ENCODE data around the gene SEMA3F. TPM values are rescaled to one million over a fixed set of nuclear protein-coding genes. Genes with fewer than 3 reads are reported as not detected.

The SEMA3F gene
- total and polyA plus RNA-seq, 2 of the 4 experiments (the other 2 are of a cell fraction) = 7.3 to 23.3 TPM

DNA sequence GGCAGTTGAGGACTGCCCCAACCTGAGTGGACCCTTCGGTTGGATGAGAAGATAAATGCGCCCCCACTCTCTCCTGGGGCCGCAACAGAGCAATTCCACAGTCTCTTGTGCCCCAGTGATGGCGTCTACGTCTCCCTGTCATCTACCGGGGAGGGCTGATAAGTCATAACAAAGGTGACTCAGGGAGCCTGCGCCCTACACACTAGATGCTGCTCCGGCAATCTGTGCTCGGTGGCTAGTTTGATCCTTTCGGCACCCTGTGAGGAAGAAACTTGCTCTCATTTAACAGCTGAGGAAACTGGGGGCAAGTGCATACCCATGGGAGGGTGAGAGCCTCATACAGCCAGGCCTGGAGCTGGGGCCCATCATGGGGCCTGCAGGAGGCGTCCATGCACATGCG is 14.1 kb upstream of the SEMA3F start:
- Histone ChIP-seq H3K4ac (ENCODE audit: low read depth, low read length) (no peak overlapping the region), H3K23ac (ENCODE audit: low read depth, low read length) (no peak overlapping the region), H4K91ac (ENCODE audit: insufficient read depth, low read depth, low read length) (no peak overlapping the region), H3K9me1 (ENCODE audit: insufficient read depth, low read length) (peaks cover 11% of the 10 kb centered on the region; the same call in 1 of the 2 replicates), H3K36me3 (ENCODE audit: control insufficient read depth, insufficient read depth, low read length) (no peaks in the 10 kb centered on the region), H3K18ac (ENCODE audit: low read depth, low read length) (no peak overlapping the region), H3K79me1 (ENCODE audit: low read depth in 1 of 2, low read length in 2 of 2) (no peaks in the 10 kb centered on the region), H2AFZ (replicated peaks; ENCODE audit: low read length, poor library complexity) (no peak overlapping the region), H2BK20ac (ENCODE audit: low read depth, low read length) (no peak overlapping the region), H4K20me1 (ENCODE audit: insufficient read depth, low read length) (no peaks in the 10 kb centered on the region), H2BK15ac (ENCODE audit: low read depth, low read length) (no peak overlapping the region), H3K27ac (ENCODE audit: insufficient read depth, low read length) (no peak overlapping the region), H2AK9ac (replicated peaks; ENCODE audit: low read depth, low read length, poor library complexity) (peak overlapping the region; percentile 15), H4K8ac (ENCODE audit: low read depth in 2 of 2, low read length in 2 of 2) (no peak overlapping the region), H2AK5ac (ENCODE audit: low read depth, low read length) (no peak overlapping the region), H2BK5ac (ENCODE audit: low read depth, low read length, poor library complexity, severe bottlenecking) (no peak overlapping the region), H3K9me3 (ENCODE audit: control insufficient read depth, insufficient read depth, low read length) (no peaks in the 10 kb centered on the region), H3K56ac (ENCODE audit: extremely low read depth, insufficient read depth, low read length) (no peak overlapping the region), H3K4me1 (ENCODE audit: control insufficient read depth, insufficient read depth, low read length) (peaks cover 11% of the 10 kb centered on the region), H2BK120ac (ENCODE audit: low read depth, low read length) (no peak overlapping the region), H3K27me3 (ENCODE audit: control insufficient read depth, insufficient read depth, low read length) (no peaks in the 10 kb centered on the region), H4K5ac (ENCODE audit: low read depth, low read length) (no peak overlapping the region), H3K4me2 (ENCODE audit: low read depth, low read length) (no peak overlapping the region), H3K4me3 (ENCODE audit: insufficient read depth, low read depth, low read length) (no peak overlapping the region), H3K14ac (replicated peaks; ENCODE audit: low read depth, low read length) (no peak overlapping the region), H3K9ac (ENCODE audit: low read depth, low read length) (no peak overlapping the region)
- intact Hi-C loops (cut with micrococcal nuclease) (no loop called here), dilution Hi-C loops (cut with HindIII; ENCODE audit: low sequenced_read_pairs, unreplicated experiment) (no loop called here), in situ Hi-C loops (cut with MboI; ENCODE audit: low sequenced_read_pairs) (no loop called here)
- ATAC-seq (ENCODE audit: low read depth) = no peak
- ChIA-PET POLR2A (ENCODE audit: unreplicated experiment) (no interaction called here), CTCF (no interaction called here)
- no peak for DNase-seq
- WGBS, 2 experiments (ENCODE audit: extremely low coverage in 2 of 2, insufficient read length in 1 of 2) = 98% methylated on average over 6 of the region's 12 CpGs; no CpG with 5 or more reads in 1 of the 2 experiments
- no peak for TF ChIP-seq RAD21 (IDR thresholded peaks at IDR 0.05; ENCODE audit: low read length)
- TF ChIP-seq, protein P1, sequence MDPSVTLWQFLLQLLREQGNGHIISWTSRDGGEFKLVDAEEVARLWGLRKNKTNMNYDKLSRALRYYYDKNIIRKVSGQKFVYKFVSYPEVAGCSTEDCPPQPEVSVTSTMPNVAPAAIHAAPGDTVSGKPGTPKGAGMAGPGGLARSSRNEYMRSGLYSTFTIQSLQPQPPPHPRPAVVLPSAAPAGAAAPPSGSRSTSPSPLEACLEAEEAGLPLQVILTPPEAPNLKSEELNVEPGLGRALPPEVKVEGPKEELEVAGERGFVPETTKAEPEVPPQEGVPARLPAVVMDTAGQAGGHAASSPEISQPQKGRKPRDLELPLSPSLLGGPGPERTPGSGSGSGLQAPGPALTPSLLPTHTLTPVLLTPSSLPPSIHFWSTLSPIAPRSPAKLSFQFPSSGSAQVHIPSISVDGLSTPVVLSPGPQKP (IDR thresholded peaks at IDR 0.05; ENCODE audit: borderline replicate concordance, low read depth, low read length) = no peak
- TF ChIP-seq FOS (IDR thresholded peaks at IDR 0.05; ENCODE audit: low read depth, low read length) = no peak
- TF ChIP-seq POLR2A (IDR thresholded peaks at IDR 0.05; ENCODE audit: low read depth, low read length) = no peak
- TF ChIP-seq CEBPB (IDR thresholded peaks at IDR 0.05; ENCODE audit: low read depth, low read length) = no peak
- TF ChIP-seq, protein P2, sequence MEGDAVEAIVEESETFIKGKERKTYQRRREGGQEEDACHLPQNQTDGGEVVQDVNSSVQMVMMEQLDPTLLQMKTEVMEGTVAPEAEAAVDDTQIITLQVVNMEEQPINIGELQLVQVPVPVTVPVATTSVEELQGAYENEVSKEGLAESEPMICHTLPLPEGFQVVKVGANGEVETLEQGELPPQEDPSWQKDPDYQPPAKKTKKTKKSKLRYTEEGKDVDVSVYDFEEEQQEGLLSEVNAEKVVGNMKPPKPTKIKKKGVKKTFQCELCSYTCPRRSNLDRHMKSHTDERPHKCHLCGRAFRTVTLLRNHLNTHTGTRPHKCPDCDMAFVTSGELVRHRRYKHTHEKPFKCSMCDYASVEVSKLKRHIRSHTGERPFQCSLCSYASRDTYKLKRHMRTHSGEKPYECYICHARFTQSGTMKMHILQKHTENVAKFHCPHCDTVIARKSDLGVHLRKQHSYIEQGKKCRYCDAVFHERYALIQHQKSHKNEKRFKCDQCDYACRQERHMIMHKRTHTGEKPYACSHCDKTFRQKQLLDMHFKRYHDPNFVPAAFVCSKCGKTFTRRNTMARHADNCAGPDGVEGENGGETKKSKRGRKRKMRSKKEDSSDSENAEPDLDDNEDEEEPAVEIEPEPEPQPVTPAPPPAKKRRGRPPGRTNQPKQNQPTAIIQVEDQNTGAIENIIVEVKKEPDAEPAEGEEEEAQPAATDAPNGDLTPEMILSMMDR (conservative IDR thresholded peaks at IDR 0.05; ENCODE audit: low read depth, low read length) = no peak
- no peak for TF ChIP-seq MAZ (IDR thresholded peaks at IDR 0.05; ENCODE audit: borderline replicate concordance, low read depth, low read length)
- TF ChIP-seq MAFK (IDR thresholded peaks at IDR 0.05; ENCODE audit: low read depth, low read length) = no peak
- no peak for TF ChIP-seq RCOR1 (IDR thresholded peaks at IDR 0.05; ENCODE audit: insufficient replicate concordance, low read length)
- TF ChIP-seq NFE2L2 (IDR thresholded peaks at IDR 0.05; ENCODE audit: low read depth, low read length) = no peak
- TF ChIP-seq, protein P3, sequence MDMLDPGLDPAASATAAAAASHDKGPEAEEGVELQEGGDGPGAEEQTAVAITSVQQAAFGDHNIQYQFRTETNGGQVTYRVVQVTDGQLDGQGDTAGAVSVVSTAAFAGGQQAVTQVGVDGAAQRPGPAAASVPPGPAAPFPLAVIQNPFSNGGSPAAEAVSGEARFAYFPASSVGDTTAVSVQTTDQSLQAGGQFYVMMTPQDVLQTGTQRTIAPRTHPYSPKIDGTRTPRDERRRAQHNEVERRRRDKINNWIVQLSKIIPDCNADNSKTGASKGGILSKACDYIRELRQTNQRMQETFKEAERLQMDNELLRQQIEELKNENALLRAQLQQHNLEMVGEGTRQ (IDR thresholded peaks at IDR 0.05; ENCODE audit: low read depth, low read length) = no peak
- no peak for TF ChIP-seq CHD1 (IDR thresholded peaks at IDR 0.05; ENCODE audit: low read depth, low read length)
- no peak for TF ChIP-seq SMC3 (IDR thresholded peaks at IDR 0.05; ENCODE audit: low read depth, low read length)
- no peak for TF ChIP-seq RFX5 (IDR thresholded peaks at IDR 0.05; ENCODE audit: low read depth, low read length)
- no peak for TF ChIP-seq BHLHE40 (IDR thresholded peaks at IDR 0.05; ENCODE audit: low read depth, low read length)
- no TSS peak for BruUV-seq (replicated peaks)
